GM18870 (cell line): ENCODE measurements around the gene KDM4B.

Experiments used
- ATAC-seq: cut with Tn5 transposase; IDR thresholded peaks from one replicate; pipeline ENCODE4 v1.9.1; 2021; ENCODE audit warnings: moderate library complexity; ENCODE audit not compliant: unreplicated experiment

The KDM4B gene

DNA sequence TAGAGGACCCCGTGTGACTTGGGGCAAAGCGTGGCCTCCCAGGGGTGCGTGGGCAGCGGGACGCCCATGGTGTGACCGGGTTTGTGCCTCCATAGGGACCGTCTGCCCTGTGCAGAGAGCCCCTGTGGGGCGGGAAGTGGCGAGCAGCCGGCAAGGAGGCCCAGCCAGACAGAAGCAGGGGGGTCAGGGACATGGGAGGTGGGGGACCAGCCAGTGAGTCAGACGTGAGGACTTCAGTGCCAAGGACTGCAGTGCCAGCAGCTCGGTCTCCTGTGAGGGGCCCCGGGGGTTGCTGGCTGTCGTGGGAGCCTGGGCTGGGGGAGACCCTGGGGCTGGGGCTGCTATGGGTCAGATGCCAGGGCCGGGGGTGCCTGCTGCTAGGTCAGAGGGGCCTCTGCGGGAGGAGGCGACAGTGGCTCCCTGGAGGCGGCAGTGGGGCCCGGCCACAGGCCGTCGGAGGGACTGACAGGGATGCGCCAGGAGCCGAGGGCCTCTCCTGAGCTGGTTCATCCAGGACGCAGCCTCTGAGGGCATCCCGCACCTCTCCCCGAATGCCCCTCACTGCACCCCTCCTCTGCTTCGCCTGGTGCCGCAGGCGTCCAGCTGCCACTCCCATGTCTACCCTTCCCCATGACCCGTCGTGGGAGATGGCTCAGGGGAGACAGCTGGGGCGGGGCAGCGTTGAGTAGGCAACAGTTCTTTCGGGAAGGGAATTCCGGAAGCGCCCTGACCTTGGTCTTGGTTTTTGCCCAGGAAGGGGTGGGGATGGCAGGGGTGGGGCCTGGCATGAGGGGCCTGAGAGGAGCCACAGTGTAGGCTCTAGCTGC lies 80.0 kb downstream of the KDM4B start:
- ATAC-seq, result no peak

GRCh38 chr19:5049561-5049960 lies 80.6 kb downstream of the KDM4B start:
- no peak for ATAC-seq

DNA sequence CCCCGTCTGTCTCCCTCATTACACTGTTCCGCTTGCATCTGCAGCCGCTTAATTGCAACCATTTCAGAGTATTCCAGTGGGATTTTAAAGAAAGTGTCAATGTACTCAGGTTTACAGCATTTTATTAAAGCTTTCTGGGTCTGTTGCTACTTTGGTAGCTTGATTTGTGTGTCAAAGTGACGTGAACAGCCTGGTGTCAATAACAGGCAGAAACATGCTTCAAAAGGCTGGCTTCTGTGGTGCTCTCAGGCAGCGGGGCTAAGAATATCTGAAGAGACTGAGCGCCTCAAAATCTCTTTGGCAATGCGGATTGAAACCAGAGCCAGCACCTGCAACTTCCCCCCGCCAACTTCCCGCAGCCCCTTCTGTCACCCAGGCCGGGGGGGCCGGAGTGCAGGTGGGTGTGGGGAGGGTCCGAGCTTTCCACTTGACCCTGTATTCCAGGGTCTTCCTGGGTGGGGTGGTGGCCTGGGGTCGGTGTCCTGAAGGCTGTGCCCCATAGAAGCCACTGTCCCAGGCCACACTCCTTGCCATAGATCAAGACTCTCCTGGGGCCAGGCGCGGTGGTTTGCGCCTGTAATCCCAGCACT lies 81.2 kb downstream of the KDM4B start:
- no peak for ATAC-seq

GRCh38 chr19:5050905-5051304 lies 82.0 kb downstream of the KDM4B start:
- ATAC-seq, result no peak

DNA sequence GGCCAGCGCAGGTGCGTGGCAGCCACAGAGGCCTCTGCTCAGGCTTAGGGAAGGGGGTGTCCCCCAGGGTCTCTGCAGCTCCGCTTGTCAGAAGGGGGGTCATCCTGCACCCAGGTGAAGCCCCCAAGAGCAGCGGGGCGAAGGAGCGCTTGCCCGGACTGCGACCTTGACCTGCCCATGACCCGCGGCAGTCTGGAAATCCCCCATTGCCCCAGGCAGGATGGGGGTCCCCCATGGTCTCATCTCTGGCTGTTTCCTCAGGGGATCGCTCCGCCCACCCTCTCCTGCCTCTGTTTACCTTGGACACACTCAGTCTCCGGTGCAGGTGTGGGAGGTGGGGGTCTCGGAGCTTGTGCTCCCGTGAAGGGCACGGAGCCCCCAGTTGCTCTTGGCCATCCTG lies 82.7 kb downstream of the KDM4B start:
- no peak for ATAC-seq

- no peak for ATAC-seq
Measured at GRCh38 chr19:5052515-5052914, 83.6 kb downstream of the KDM4B start.

GRCh38 chr19:5052945-5053485 lies 84.1 kb downstream of the KDM4B start:
- no peak for ATAC-seq

DNA sequence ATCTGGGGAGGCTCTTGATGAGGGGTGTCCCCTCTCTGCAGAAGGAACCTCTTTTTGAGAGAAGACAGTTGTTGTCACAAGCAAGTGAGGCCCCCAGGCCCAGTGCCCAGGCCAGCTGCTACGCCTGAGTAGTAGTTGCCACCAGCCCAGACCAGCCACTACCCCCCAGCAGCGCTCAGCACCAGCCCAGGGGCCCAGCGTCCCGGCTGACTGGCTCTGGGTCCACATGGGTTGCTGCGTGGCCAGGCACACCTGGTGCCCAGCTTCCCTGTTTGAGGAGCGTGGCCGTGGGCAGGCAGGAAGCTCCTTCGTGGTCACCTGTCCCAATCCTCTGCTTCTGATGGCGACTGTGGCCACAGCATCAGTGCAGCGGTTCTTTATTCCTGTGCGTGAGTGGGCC lies 84.7 kb downstream of the KDM4B start:
- ATAC-seq, result no peak

DNA sequence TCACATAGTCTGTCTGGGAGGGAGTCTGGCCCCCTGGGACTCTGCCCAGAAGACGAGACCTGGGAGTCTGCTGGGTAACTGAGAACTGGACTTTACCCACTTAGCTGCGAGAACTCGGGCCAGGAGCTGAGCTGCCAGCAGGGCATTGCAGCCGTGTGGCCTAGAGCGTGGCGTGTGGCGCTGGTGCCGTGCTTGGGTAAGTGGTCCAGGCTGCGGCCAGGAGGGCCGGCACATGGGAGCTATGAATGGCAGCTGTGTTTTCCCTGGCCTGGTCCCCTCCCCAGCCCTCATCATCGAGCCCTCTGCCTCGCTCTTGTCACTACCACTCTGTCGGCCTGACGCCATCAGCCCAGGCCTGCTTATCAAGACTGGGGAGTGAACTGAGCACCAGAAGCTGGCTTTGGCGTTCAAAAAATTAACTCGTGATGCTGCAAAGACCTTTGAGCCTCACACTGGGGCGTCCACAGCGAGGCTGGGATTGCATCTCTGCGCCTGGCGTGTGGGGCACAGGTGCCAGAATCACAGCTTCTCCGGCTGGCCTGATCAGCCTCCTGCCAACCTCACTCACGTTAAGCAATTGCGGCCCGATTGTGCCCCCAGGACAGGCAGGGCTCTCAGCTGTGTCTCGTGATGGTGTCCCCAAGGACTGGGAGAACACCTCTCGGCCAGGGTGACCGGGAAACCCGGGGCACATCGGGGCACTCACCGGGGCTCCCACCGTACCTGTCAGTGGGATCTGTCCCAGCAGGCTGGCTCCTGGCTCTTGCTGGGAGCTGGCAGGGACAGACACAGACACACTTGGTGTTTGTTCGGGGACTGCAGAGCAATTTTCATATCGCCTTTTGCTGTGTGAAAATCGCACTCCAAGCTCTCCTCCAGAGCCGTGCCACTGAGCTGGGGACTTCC lies 85.9 kb downstream of the KDM4B start:
- ATAC-seq, result no peak

GRCh38 chr19:5055457-5055776 lies 86.5 kb downstream of the KDM4B start:
- ATAC-seq, result no peak

DNA sequence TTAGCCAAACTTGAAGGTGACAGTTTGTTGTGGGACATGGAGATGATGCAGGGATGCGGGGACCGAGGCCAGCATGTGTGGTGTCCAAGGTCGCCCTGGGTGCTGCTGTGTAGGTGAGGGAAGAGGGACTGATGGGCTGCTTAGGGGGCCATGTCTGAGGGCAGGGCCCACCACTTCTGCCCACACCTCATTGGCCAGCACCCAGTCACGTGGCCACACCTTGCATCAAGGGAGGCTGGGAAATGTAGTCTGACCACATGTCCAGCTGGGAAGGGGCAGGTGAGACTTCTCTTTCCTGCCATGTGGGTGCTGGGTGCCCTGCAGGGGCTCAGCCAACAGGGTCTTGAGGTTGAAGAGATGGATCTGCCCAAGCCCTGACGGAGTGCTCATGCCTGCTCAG lies 88.9 kb downstream of the KDM4B start:
- no peak for ATAC-seq

- ATAC-seq, result no peak
Measured at GRCh38 chr19:5058521-5059212, 89.8 kb downstream of the KDM4B start.

GRCh38 chr19:5059213-5059574 lies 90.3 kb downstream of the KDM4B start:
- ATAC-seq, result no peak

DNA sequence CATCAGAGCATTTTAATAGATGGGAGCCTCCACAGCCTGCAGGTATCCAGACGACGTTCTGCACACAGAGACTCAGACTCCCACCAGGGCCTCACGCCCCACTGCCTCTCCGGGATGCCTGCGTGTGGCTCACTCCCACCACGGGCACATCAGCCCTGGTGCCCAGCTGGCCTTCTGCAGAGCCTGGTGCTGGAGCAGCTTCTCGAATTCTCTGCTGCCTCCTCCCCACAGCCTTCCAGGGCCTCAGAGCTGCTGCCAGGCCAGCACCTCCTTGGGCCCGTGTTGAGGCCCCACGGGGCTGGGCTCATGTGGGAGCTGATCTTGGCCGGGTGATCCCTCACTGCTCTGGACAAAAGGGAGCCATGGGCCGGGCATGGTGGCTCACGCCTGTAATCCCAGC lies 90.9 kb downstream of the KDM4B start:
- no peak for ATAC-seq

DNA sequence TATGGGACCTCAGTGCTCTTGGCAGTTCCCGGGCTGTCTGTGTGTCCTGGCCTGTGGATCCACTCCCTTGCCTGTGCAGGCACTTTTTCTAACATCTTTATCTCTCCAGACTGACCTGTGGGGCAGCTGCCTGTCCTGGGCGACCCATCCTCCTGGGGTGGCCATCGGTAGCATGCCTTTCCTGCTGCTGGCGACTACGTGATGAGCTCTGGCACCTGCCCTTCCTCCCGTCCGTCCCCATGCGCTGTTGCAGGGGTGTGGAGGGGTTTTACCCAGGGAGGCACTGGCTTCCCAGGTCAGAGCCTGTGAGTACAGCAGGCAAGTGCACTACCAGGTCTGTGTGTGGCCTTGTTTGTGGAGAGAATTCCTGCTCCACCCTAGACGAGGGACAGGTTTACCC lies 93.3 kb downstream of the KDM4B start:
- no peak for ATAC-seq

- ATAC-seq, result no peak
Measured at GRCh38 chr19:5062799-5063198, 93.9 kb downstream of the KDM4B start.

- no peak for ATAC-seq
Measured at GRCh38 chr19:5063873-5064645, 95.1 kb downstream of the KDM4B start.

DNA sequence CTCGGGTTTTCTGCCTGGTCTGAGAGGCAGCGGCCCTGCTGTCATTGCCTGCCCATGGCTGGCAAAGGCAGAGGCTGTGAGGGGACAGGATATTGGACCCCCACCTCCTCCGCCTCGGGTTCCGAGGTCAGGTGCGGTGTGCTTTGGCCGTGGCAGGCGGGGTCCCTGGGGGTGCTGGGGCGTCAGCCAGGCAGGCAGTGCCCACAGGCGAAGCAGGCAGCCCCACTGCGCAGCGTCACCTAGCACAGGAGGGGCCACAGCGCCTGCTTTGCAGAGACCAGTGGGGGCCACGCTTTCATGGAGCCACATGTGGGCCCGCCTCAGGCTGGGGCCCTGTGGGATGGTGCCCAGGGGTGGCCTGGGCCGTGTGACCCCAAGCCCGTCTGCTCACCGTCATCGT lies 96.0 kb downstream of the KDM4B start:
- ATAC-seq, result no peak

DNA sequence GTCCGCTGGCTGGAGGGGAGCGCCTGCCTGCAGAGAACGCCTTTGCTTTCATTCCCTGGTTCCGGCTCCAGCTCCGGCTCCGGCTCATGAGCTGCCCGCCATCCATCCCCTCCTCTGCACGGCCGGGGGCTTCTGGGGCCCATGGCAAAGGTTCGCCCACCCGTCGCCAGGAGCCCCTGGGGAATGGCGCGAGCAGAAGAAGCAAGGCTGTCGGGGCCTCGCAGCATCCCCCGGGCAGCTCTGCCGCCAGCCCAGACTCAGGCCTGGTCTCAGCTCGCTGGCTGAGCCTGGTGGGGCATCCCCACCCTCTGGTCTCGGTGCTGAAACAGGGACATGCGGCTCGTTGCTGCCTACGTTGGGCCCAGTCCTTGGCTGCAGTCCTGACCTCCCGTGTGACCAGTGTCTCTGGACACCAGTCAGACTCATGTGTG lies 96.8 kb downstream of the KDM4B start:
- ATAC-seq, result no peak

DNA sequence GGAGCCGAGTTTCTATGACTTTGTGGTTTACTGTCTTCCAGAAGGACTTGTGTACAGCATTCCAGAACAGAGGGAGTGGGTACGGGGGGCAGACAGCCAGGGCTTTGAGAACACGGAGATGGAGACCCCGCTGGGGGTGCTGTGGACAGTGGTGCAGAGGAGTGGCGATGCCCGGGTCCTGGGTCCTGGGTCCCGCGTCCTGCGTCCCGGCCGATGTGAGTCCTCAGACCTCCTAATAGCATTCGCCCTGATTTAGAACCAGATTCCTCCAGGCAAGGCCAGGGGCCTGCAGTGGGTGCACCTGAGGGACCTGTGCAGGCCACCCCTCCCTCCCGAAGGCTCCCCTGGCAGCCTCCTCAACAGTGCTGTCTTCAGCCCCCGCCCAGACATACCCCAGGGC lies 97.9 kb downstream of the KDM4B start:
- ATAC-seq, result no peak
